Transverse colon (tissue), 4 donors: ENCODE data around the gene EZR. TPM values are rescaled to one million over a fixed set of nuclear protein-coding genes. Genes with fewer than 3 reads are reported as not detected.

Experiments
- DNase-seq: peaks from one replicate; pipeline ENCODE4 v3.0.0-alpha.2; 2019
- H3K27ac ChIP-seq, 4 donors: fragments of 200-600 bp; sonication (generic); 2 replicates each; pipeline ENCODE4 v1.5.1; 2016 to 2018; ENCODE audit warnings: inconsistent platforms in 4 of 4
- H3K27me3 ChIP-seq: fragments of 200-600 bp; sonication (generic); 2 replicates; pipeline ENCODE4 v1.5.1; 2017; ENCODE audit warnings: inconsistent platforms
- H3K36me3 ChIP-seq, 4 donors: fragments of 200-600 bp; sonication (generic); 2 replicates each; pipeline ENCODE4 v1.5.1; 2017 to 2019; ENCODE audit warnings: inconsistent platforms in 4 of 4
- H3K4me1 ChIP-seq, 4 donors: fragments of 200-600 bp; sonication (generic); 2 replicates each; pipeline ENCODE4 v1.5.1; 2017 to 2020; ENCODE audit warnings: inconsistent platforms in 4 of 4
- H3K4me3 ChIP-seq, 4 donors: fragments of 200-600 bp; sonication (generic); 1 replicate in 1 of 4; 2 replicates in 3 of 4; pipeline versions ENCODE4 v1.5.1 to v1.6.1; 2017 to 2019; ENCODE audit warnings: inconsistent platforms in 4 of 4
- H3K9me3 ChIP-seq, 2 donors: fragments of 200-600 bp; sonication (generic); 2 replicates each; pipeline ENCODE4 v1.5.1; 2017 to 2019; ENCODE audit warnings: inconsistent platforms in 2 of 2
- EP300 ChIP-seq: sonication (generic); formaldehyde crosslinking; IDR thresholded peaks from one replicate; pipeline ENCODE4 v1.6.1; 2017; ENCODE audit warnings: antibody characterized with exemption, low read depth
- POLR2A ChIP-seq: fragments of 450-650 bp; IDR thresholded peaks from one replicate; pipeline ENCODE4 v1.6.1; 2016; ENCODE audit warnings: antibody characterized with exemption, mild to moderate bottlenecking, moderate library complexity
- POLR2AphosphoS5 ChIP-seq, 3 donors: sonication (generic); formaldehyde crosslinking; IDR thresholded peaks; one replicate each; pipeline ENCODE4 v1.6.1; 2016; ENCODE audit warnings: antibody characterized with exemption in 3 of 3
- whole genome bisulfite sequencing, 2 donors: methylation state at CpG; one replicate each; pipeline ENCODE4 v1.1.5; 2018; ENCODE audit warnings: low coverage in 1 of 2; 5-methylcytosine and 5-hydroxymethylcytosine counted together
- in situ Hi-C, 4 donors: fragments of 200-750 bp; cut with MboI; loops; one replicate each; pipeline versions ENCODE4 v1.15.0 to v1.15.1; 2017; ENCODE audit warnings: low sequenced_read_pairs in 3 of 4, low pct_ligation_motif_present in 1 of 4, low pct_unique_long_range_greater_than_20kb in 1 of 4
- intact Hi-C: fragments of 100-400 bp; cut with DNase I; formaldehyde crosslinking; loops from one replicate; pipeline ENCODE4 v1.15.1; 2023; ENCODE audit warnings: low total_unique reads
- total RNA-seq, 4 donors: library from RNA; depleted of rRNA; stranded (reverse); fragments of >200 nt; gene quantifications; one replicate each; pipeline ENCODE4 v1.1.0, GENCODE V29; 2016
- TF ChIP-seq, protein P1 (sequence below), 5 experiments: fragments of 200-600 bp in 3 of 5; fragments of 450-650 bp in 2 of 5; sonication (generic) in 3 of 5; IDR thresholded peaks; 1 replicate in 2 of 5; 2 replicates in 3 of 5; pipeline ENCODE4 v1.5.1; 2016 to 2017; ENCODE audit warnings: antibody characterized with exemption in 5 of 5, inconsistent platforms in 3 of 5, mild to moderate bottlenecking in 2 of 5, moderate library complexity in 1 of 5

Gene EZR
- total RNA-seq, 4 donors from 2014 or later = 149 to 430 (median 319) TPM

DNA sequence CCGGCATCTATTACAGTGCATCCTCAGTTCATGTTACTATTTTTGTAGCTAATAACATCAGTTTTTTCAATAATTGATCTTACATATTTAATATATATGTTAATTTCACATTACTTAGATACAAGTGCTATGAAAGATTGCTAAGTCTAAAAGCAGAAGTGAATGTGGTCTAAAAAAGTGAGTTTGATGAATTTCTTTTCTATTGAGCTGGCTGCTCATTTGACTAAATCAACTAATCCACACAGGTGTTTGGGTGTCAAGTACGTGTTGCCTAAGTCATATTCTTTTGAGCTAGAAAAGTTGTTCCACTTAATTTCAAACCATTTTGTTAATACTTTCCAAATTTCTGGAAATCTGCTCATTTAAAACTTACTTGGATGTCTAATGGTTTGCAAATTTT is 46.6 kb upstream of the EZR start:
- Histone ChIP-seq H3K36me3 (no peaks in the 10 kb centered on the region), H3K4me1 (peaks cover 0 to 35% (median 15%) of the 10 kb centered on the region in 4 donors), H3K4me3 (no peak overlapping the region), H3K9me3 (no peaks in the 10 kb centered on the region), H3K27me3 (no peaks in the 10 kb centered on the region), H3K27ac (no peak overlapping the region)
- whole genome bisulfite sequencing, 2 donors = 57 to 77% methylated on average over 2 of the region's 2 CpGs
- intact Hi-C loops = no loop called here
- no peak for TF ChIP-seq EP300
- TF ChIP-seq, protein P1, sequence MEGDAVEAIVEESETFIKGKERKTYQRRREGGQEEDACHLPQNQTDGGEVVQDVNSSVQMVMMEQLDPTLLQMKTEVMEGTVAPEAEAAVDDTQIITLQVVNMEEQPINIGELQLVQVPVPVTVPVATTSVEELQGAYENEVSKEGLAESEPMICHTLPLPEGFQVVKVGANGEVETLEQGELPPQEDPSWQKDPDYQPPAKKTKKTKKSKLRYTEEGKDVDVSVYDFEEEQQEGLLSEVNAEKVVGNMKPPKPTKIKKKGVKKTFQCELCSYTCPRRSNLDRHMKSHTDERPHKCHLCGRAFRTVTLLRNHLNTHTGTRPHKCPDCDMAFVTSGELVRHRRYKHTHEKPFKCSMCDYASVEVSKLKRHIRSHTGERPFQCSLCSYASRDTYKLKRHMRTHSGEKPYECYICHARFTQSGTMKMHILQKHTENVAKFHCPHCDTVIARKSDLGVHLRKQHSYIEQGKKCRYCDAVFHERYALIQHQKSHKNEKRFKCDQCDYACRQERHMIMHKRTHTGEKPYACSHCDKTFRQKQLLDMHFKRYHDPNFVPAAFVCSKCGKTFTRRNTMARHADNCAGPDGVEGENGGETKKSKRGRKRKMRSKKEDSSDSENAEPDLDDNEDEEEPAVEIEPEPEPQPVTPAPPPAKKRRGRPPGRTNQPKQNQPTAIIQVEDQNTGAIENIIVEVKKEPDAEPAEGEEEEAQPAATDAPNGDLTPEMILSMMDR (IDR thresholded peaks at IDR 0.05) = no peak
- TF ChIP-seq POLR2AphosphoS5 (IDR thresholded peaks at IDR 0.05) = no peak
- TF ChIP-seq POLR2A = no peak
- in situ Hi-C loops = loop anchor here in 1 of 4 donors (10.0 kb wide), 1 partner anchor 51 kb away; the partner anchor contains the start of gene EZR
- no peak for DNase-seq

DNA sequence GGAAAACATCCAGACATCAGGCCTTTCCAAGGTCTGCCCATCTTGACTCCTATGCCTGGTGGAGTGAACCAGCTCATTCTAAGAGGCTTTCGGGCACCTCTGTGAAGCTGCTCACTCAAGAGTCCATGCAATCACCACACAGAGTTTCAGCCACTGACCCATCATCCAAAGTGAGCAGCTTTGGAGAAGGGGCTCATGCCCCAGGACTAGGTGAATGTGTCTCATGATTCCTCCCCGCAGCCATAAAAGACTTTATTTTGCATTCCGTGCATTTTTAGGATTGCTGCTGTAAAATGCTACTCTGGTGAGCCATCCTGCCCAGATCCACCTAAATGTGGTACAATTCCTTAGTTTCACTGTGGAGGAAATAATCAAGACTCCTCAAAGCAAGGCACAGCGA is 44.5 kb upstream of the EZR start:
- TF ChIP-seq POLR2A = no peak
- TF ChIP-seq, protein P1 (IDR thresholded peaks at IDR 0.05) = no peak
- TF ChIP-seq EP300 = no peak
- no peak for TF ChIP-seq POLR2AphosphoS5 (IDR thresholded peaks at IDR 0.05)
- Histone ChIP-seq H3K4me1 (peaks cover 0 to 23% (median under 1%) of the 10 kb centered on the region in 4 donors), H3K36me3 (no peaks in the 10 kb centered on the region), H3K27ac (no peak overlapping the region), H3K27me3 (no peaks in the 10 kb centered on the region), H3K4me3 (no peak overlapping the region), H3K9me3 (no peaks in the 10 kb centered on the region)
- 93 to 100% methylated on average over 2 to 4 of the region's 4 CpGs for WGBS, 2 donors
- intact Hi-C loops (no loop called here), in situ Hi-C loops (loop anchor here in 1 of 4 donors (10.0 kb wide), 1 partner anchor 49 kb away; the partner anchor contains the start of gene EZR)
- DNase-seq = no peak

DNA sequence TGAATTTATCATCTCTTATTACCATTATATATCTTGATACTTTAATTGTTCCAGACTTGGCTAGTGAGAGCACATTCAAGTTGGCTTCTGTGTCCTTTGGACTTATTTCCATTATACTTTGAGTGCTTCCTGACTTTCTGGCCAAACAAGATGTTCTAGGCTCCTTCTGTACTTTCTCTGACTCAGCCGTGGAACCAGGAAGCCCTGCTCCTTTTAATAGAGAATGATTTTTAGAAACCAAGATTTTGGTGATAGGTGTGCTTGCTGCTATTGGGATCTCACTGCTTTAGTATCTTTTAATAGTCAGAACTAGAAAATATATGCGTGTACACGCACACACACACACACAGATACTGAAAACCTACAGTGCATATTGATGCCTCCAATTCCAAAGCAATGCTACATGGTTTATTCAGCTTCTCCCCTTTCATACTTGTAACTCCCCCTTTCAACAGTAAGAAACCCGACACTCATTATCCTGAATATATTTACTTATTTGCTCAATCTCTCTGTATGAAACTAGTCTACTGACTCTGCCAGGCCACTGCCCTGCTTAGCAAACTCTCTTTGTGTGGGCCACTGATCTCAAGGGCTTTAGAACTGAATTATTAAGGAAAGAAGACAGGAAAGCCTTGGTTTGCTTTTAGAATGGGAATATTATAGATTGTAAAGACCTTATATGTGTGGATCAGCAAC is 42.7 kb upstream of the EZR start:
- WGBS, 2 donors = 83% methylated on average over 4 of the region's 4 CpGs
- intact Hi-C loops = no loop called here
- no peak for DNase-seq
- TF ChIP-seq, protein P1 (IDR thresholded peaks at IDR 0.05) = no peak
- TF ChIP-seq POLR2AphosphoS5 (IDR thresholded peaks at IDR 0.05) = peak in 1 of 3 donors; percentile 32
- in situ Hi-C loops = loop anchor here in 1 of 4 donors (10.0 kb wide), 1 partner anchor 47 kb away; the partner anchor contains the start of gene EZR
- H3K36me3 ChIP-seq = no peaks in the 10 kb centered on the region
- no peak overlapping the region for H3K4me3 ChIP-seq
- no peaks in the 10 kb centered on the region for H3K9me3 ChIP-seq
- peak overlapping the region in 3 of 4 donors; percentile 27 to 78 (median 61) for H3K27ac ChIP-seq
- H3K27me3 ChIP-seq = no peaks in the 10 kb centered on the region
- peaks cover 0 to 11% (median 0%) of the 10 kb centered on the region in 4 donors for H3K4me1 ChIP-seq

DNA sequence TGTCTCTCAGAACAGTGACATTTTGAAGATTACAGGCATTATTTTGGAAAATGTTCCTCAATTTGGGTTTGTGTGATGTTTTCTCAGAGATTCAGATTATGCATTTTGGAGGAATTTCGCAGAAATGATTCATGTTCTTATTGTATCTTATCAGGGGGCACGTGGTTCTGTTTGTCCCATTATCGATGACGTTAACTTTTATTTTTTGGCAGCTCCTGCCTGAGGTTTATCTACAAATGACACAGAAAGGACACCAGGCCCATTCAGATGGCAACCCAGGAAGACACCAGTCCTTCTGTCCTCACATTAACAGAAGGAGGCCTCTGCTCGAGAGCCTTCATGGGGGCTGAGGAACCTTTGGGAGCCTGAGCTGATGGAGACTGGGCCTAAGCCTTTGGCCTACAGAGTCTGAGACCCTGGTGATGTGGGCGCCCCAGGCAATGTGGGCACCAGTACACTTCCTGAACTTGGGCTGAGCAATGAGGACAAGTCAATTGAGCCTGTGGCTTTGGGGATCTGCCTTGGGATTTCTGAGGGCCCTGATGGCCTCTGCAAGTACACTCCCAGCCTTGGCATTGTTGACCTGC is 41.2 kb upstream of the EZR start:
- Histone ChIP-seq H3K36me3 (no peaks in the 10 kb centered on the region), H3K4me3 (no peak overlapping the region), H3K27me3 (no peaks in the 10 kb centered on the region), H3K27ac (peak overlapping the region in 1 of 4 donors; percentile 78), H3K9me3 (no peaks in the 10 kb centered on the region), H3K4me1 (peaks cover 0 to 11% (median 0%) of the 10 kb centered on the region in 4 donors)
- TF ChIP-seq EP300 = no peak
- no peak for TF ChIP-seq POLR2AphosphoS5 (IDR thresholded peaks at IDR 0.05)
- TF ChIP-seq, protein P1 (IDR thresholded peaks at IDR 0.05) = no peak
- TF ChIP-seq POLR2A = no peak
- DNase-seq = no peak
- in situ Hi-C loops = loop anchor here in 1 of 4 donors (10.0 kb wide), 1 partner anchor 46 kb away; the partner anchor contains the start of gene EZR
- 89 to 92% methylated on average over 2 to 6 of the region's 6 CpGs for WGBS, 2 donors
- intact Hi-C loops = no loop called here
